ENCODE measurements around the gene COL23A1. TPM values are rescaled to one million over a fixed set of nuclear protein-coding genes. Genes with fewer than 3 reads are reported as not detected.

Gene COL23A1
- total and polyA plus RNA-seq, 4 donors: 0.36 to 1.5 (median 1.1) TPM; not detected in 1

GRCh38 chr5:178314961-178315820 lies 275.0 kb downstream of the COL23A1 start:
- no peaks in the 10 kb centered on the region for H3K27me3 ChIP-seq (ENCODE audit: control insufficient read depth in 1 of 2, insufficient read depth in 2 of 2, low read length in 1 of 2)
- intact Hi-C loops (cut with DNase I): no loop called here
- H3K36me3 ChIP-seq (ENCODE audit: control insufficient read depth in 1 of 2, insufficient read depth in 2 of 2, low read length in 1 of 2): no peaks in the 10 kb centered on the region
- WGBS, 2 donors: 86 to 87% methylated on average over 19 of the region's 19 CpGs
- H3K27ac ChIP-seq (ENCODE audit: low read depth in 1 of 2, low read length in 2 of 2): no peak overlapping the region
- H3K4me3 ChIP-seq (ENCODE audit: low read length in 2 of 2): no peak overlapping the region
- ATAC-seq (ENCODE audit: low FRiP score) (no peak), DNase-seq (peak; percentile 38 to 40)
- H3K4me1 ChIP-seq (ENCODE audit: control insufficient read depth in 1 of 2, insufficient read depth in 2 of 2, low read length in 2 of 2): no peaks in the 10 kb centered on the region
- no peaks in the 10 kb centered on the region for H3K9me3 ChIP-seq (ENCODE audit: control insufficient read depth, low read length)

GRCh38 chr5:178314061-178314660 lies 276.0 kb downstream of the COL23A1 start:
- no peaks in the 10 kb centered on the region for H3K4me1 ChIP-seq (ENCODE audit: control insufficient read depth in 1 of 2, insufficient read depth in 2 of 2, low read length in 2 of 2)
- ATAC-seq (ENCODE audit: low FRiP score) (no peak), DNase-seq (peak in 1 of 2 donors; percentile 51)
- 67 to 81% methylated on average over 17 of the region's 17 CpGs for WGBS, 2 donors
- intact Hi-C loops (cut with DNase I): no loop called here
- H3K27ac ChIP-seq (ENCODE audit: low read depth in 1 of 2, low read length in 2 of 2): no peak overlapping the region
- no peaks in the 10 kb centered on the region for H3K9me3 ChIP-seq (ENCODE audit: control insufficient read depth, low read length)
- H3K27me3 ChIP-seq (ENCODE audit: control insufficient read depth in 1 of 2, insufficient read depth in 2 of 2, low read length in 1 of 2): no peaks in the 10 kb centered on the region
- no peak overlapping the region for H3K4me3 ChIP-seq (ENCODE audit: low read length in 2 of 2)
- H3K36me3 ChIP-seq (ENCODE audit: control insufficient read depth in 1 of 2, insufficient read depth in 2 of 2, low read length in 1 of 2): no peaks in the 10 kb centered on the region

- DNase-seq (peak; percentile 21 to 33), ATAC-seq (ENCODE audit: low FRiP score) (no peak)
- H3K4me3 ChIP-seq (ENCODE audit: low read length in 2 of 2): no peak overlapping the region
- no peaks in the 10 kb centered on the region for H3K4me1 ChIP-seq (ENCODE audit: control insufficient read depth in 1 of 2, insufficient read depth in 2 of 2, low read length in 2 of 2)
- 90 to 92% methylated on average over 11 of the region's 11 CpGs for WGBS, 2 donors
- no peak overlapping the region for H3K27ac ChIP-seq (ENCODE audit: low read depth in 1 of 2, low read length in 2 of 2)
- no peaks in the 10 kb centered on the region for H3K27me3 ChIP-seq (ENCODE audit: control insufficient read depth in 1 of 2, insufficient read depth in 2 of 2, low read length in 1 of 2)
- H3K36me3 ChIP-seq (ENCODE audit: control insufficient read depth in 1 of 2, insufficient read depth in 2 of 2, low read length in 1 of 2): no peaks in the 10 kb centered on the region
- intact Hi-C loops (cut with DNase I): no loop called here
- H3K9me3 ChIP-seq (ENCODE audit: control insufficient read depth, low read length): no peaks in the 10 kb centered on the region
Observed at GRCh38 chr5:178313316-178313715, 276.9 kb downstream of the COL23A1 start.

GRCh38 chr5:178312880-178313282 lies 277.3 kb downstream of the COL23A1 start:
- 82 to 88% methylated on average over 18 of the region's 18 CpGs for WGBS, 2 donors
- Histone ChIP-seq H3K4me3 (ENCODE audit: low read length in 2 of 2) (no peak overlapping the region), H3K9me3 (ENCODE audit: control insufficient read depth, low read length) (no peaks in the 10 kb centered on the region), H3K4me1 (ENCODE audit: control insufficient read depth in 1 of 2, insufficient read depth in 2 of 2, low read length in 2 of 2) (no peaks in the 10 kb centered on the region), H3K36me3 (ENCODE audit: control insufficient read depth in 1 of 2, insufficient read depth in 2 of 2, low read length in 1 of 2) (no peaks in the 10 kb centered on the region), H3K27me3 (ENCODE audit: control insufficient read depth in 1 of 2, insufficient read depth in 2 of 2, low read length in 1 of 2) (no peaks in the 10 kb centered on the region), H3K27ac (ENCODE audit: low read depth in 1 of 2, low read length in 2 of 2) (no peak overlapping the region)
- intact Hi-C loops (cut with DNase I): no loop called here
- ATAC-seq (ENCODE audit: low FRiP score) (no peak), DNase-seq (peak; percentile 60 to 84)

- Histone ChIP-seq H3K4me1 (ENCODE audit: control insufficient read depth in 1 of 2, insufficient read depth in 2 of 2, low read length in 2 of 2) (no peaks in the 10 kb centered on the region), H3K27ac (ENCODE audit: low read depth in 1 of 2, low read length in 2 of 2) (no peak overlapping the region), H3K4me3 (ENCODE audit: low read length in 2 of 2) (no peak overlapping the region), H3K36me3 (ENCODE audit: control insufficient read depth in 1 of 2, insufficient read depth in 2 of 2, low read length in 1 of 2) (no peaks in the 10 kb centered on the region), H3K27me3 (ENCODE audit: control insufficient read depth in 1 of 2, insufficient read depth in 2 of 2, low read length in 1 of 2) (no peaks in the 10 kb centered on the region), H3K9me3 (ENCODE audit: control insufficient read depth, low read length) (no peaks in the 10 kb centered on the region)
- no peak for ATAC-seq (ENCODE audit: low FRiP score)
- 88 to 90% methylated on average over 17 of the region's 17 CpGs for WGBS, 2 donors
- intact Hi-C loops (cut with DNase I): no loop called here
- DNase-seq: peak; percentile 41 to 70
Observed at GRCh38 chr5:178310130-178310865, 279.9 kb downstream of the COL23A1 start.

GRCh38 chr5:178309271-178310013 lies 280.8 kb downstream of the COL23A1 start:
- DNase-seq (peak; percentile 22 to 43), ATAC-seq (ENCODE audit: low FRiP score) (no peak)
- Histone ChIP-seq H3K4me3 (ENCODE audit: low read length in 2 of 2) (no peak overlapping the region), H3K4me1 (ENCODE audit: control insufficient read depth in 1 of 2, insufficient read depth in 2 of 2, low read length in 2 of 2) (no peaks in the 10 kb centered on the region), H3K9me3 (ENCODE audit: control insufficient read depth, low read length) (no peaks in the 10 kb centered on the region), H3K27ac (ENCODE audit: low read depth in 1 of 2, low read length in 2 of 2) (no peak overlapping the region), H3K36me3 (ENCODE audit: control insufficient read depth in 1 of 2, insufficient read depth in 2 of 2, low read length in 1 of 2) (no peaks in the 10 kb centered on the region), H3K27me3 (ENCODE audit: control insufficient read depth in 1 of 2, insufficient read depth in 2 of 2, low read length in 1 of 2) (no peaks in the 10 kb centered on the region)
- intact Hi-C loops (cut with DNase I): no loop called here
- 78 to 82% methylated on average over 17 to 18 of the region's 18 CpGs for WGBS, 2 donors

- intact Hi-C loops (cut with DNase I): no loop called here
- DNase-seq (peak in 1 of 2 donors; percentile 38), ATAC-seq (ENCODE audit: low FRiP score) (no peak)
- Histone ChIP-seq H3K36me3 (ENCODE audit: control insufficient read depth in 1 of 2, insufficient read depth in 2 of 2, low read length in 1 of 2) (no peaks in the 10 kb centered on the region), H3K9me3 (ENCODE audit: control insufficient read depth, low read length) (no peaks in the 10 kb centered on the region), H3K27me3 (ENCODE audit: control insufficient read depth in 1 of 2, insufficient read depth in 2 of 2, low read length in 1 of 2) (no peaks in the 10 kb centered on the region), H3K4me3 (ENCODE audit: low read length in 2 of 2) (no peak overlapping the region), H3K4me1 (ENCODE audit: control insufficient read depth in 1 of 2, insufficient read depth in 2 of 2, low read length in 2 of 2) (no peaks in the 10 kb centered on the region), H3K27ac (ENCODE audit: low read depth in 1 of 2, low read length in 2 of 2) (no peak overlapping the region)
- WGBS, 2 donors: 91 to 94% methylated on average over 18 of the region's 18 CpGs
Observed at GRCh38 chr5:178308541-178309092, 281.6 kb downstream of the COL23A1 start.
